GM12878 (cell line): ENCODE data around the gene BMAL2. TPM values are rescaled to one million over a fixed set of nuclear protein-coding genes. Genes with fewer than 3 reads are reported as not detected.
A peak's percentile ranks its signal among the peaks of the same experiment; 100 is the strongest.

Source experiments
- ATAC-seq: fragments of 200-7000 bp; cut with Tn5 transposase; 3 replicates; pipeline ENCODE4 v1.9.1; 2020; ENCODE audit warnings: mild to moderate bottlenecking, moderate library complexity
- BruUV-seq: library from RNA; stranded (reverse); fragments of 400-500 nt; replicated peaks from 2 replicates; lab custom pipeline; 2021; lab: Mats Ljungman, UMichigan
- CTCF ChIA-PET: fragments of 300-600 bp; sonication (Branson Sonifier 250); formaldehyde crosslinking; extraction: SDS; loops from one replicate; lab custom pipeline; 2021; ENCODE audit warnings: inconsistent platforms; lab: Yijun Ruan, JAX
- POLR2A ChIA-PET: fragments of 350-600 bp; formaldehyde crosslinking; extraction: SDS; loops from one replicate; lab custom pipeline; 2021; ENCODE audit warnings: inconsistent platforms; lab: Charles Lee
- RAD21 ChIA-PET: fragments of 300-600 bp; sonication (Branson Sonifier 250); formaldehyde crosslinking; loops from one replicate; lab custom pipeline; 2023; ENCODE audit warnings: antibody characterized with exemption; ENCODE audit not compliant: unreplicated experiment; lab: Charles Lee
- SMC1A ChIA-PET: fragments of 300-600 bp; sonication (Branson Sonifier 250); formaldehyde crosslinking; loops from one replicate; lab custom pipeline; 2023; ENCODE audit not compliant: unreplicated experiment, uncharacterized antibody; lab: Charles Lee
- DNase-seq: peaks from one replicate; pipeline ENCODE4 v3.0.0-alpha.2; 2011; ENCODE audit warnings: low read depth, low spot score
- FAIRE-seq: peaks from 3 replicates; lab custom pipeline; 2011; peaks lifted over from hg19 to GRCh38; lab: Jason Lieb, UNC
- H2AFZ ChIP-seq: 2 replicates; pipeline ENCODE4 v1.6.0; 2011; ENCODE audit warnings: low read depth, low read length, control low read depth; ENCODE audit not compliant: control insufficient read depth
- H3K27ac ChIP-seq: 2 replicates; pipeline ENCODE4 v1.5.1; 2011; ENCODE audit warnings: control low read depth; ENCODE audit not compliant: control insufficient read depth, insufficient read depth
- H3K27me3 ChIP-seq, 2 experiments: replicated peaks in 1 of 2; 2 replicates each; pipeline versions ENCODE4 v1.6.0 to v1.6.1; 2011; ENCODE audit warnings: low read length in 1 of 2; ENCODE audit not compliant: control insufficient read depth in 2 of 2, insufficient read depth in 2 of 2
- H3K36me3 ChIP-seq, 2 experiments: 2 replicates each; pipeline ENCODE4 v1.5.1; 2011; ENCODE audit warnings: low read length in 1 of 2; ENCODE audit not compliant: control insufficient read depth in 2 of 2, insufficient read depth in 2 of 2
- H3K4me1 ChIP-seq: 2 replicates; pipeline ENCODE4 v1.6.1; 2011; ENCODE audit warnings: mild to moderate bottlenecking, low read length, moderate library complexity, mixed read lengths; ENCODE audit not compliant: control insufficient read depth, insufficient read depth
- H3K4me2 ChIP-seq: 2 replicates; pipeline ENCODE4 v1.6.0; 2011; ENCODE audit warnings: control low read depth; ENCODE audit not compliant: control insufficient read depth, insufficient read depth
- H3K4me3 ChIP-seq: fragments of 200-600 bp; sonication (generic); 2 replicates; pipeline ENCODE4 v1.5.1; 2016
- H3K79me2 ChIP-seq: 2 replicates; pipeline ENCODE4 v1.6.0; 2011; ENCODE audit warnings: low read length; ENCODE audit not compliant: control insufficient read depth, insufficient read depth
- H3K9ac ChIP-seq: 2 replicates; pipeline ENCODE4 v1.8.0; 2011; ENCODE audit warnings: low read length, control low read depth, mixed read lengths; ENCODE audit not compliant: control insufficient read depth, insufficient read depth
- H3K9me3 ChIP-seq: replicated peaks from 3 replicates; pipeline ENCODE4 v1.5.1; 2011; ENCODE audit warnings: mild to moderate bottlenecking, low read length; ENCODE audit not compliant: control insufficient read depth, insufficient read depth
- H4K20me1 ChIP-seq: 2 replicates; pipeline ENCODE4 v1.6.0; 2011; ENCODE audit not compliant: control insufficient read depth, insufficient read depth
- BCL11A ChIP-seq: IDR thresholded peaks from 2 replicates; pipeline ENCODE4 v1.6.1; 2011; ENCODE audit warnings: low read depth, low read length
- CBX3 ChIP-seq: fragments of 200-600 bp; sonication (generic); IDR thresholded peaks from 2 replicates; pipeline ENCODE4 v1.6.1; 2016; ENCODE audit warnings: low read depth, borderline replicate concordance
- CHD1 ChIP-seq: IDR thresholded peaks from 2 replicates; pipeline ENCODE4 v1.6.1; 2012; ENCODE audit warnings: low read depth, low read length, improper control_type of control experiment
- ESRRA ChIP-seq: IDR thresholded peaks from 2 replicates; pipeline ENCODE4 v1.6.1; 2012; ENCODE audit warnings: mild to moderate bottlenecking, low read length, improper control_type of control experiment
- HCFC1 ChIP-seq: fragments of 150-350 bp; IDR thresholded peaks from 2 replicates; pipeline ENCODE4 v1.6.1; 2014; ENCODE audit warnings: low read length
- HDAC6 ChIP-seq: fragments of 200-600 bp; sonication (generic); IDR thresholded peaks from one replicate; pipeline ENCODE4 v1.8.0; 2017; ENCODE audit warnings: antibody characterized with exemption; ENCODE audit not compliant: unreplicated experiment
- IKZF2 ChIP-seq, 2 experiments: fragments of 450-650 bp; IDR thresholded peaks; 2 replicates each; pipeline ENCODE4 v1.6.1; 2017; ENCODE audit warnings: mild to moderate bottlenecking in 2 of 2, moderate library complexity in 2 of 2
- MTA3 ChIP-seq: IDR thresholded peaks from 2 replicates; pipeline ENCODE4 v1.6.1; 2012; ENCODE audit warnings: low read length, inconsistent platforms, borderline replicate concordance
- MYB ChIP-seq: fragments of 150-350 bp; IDR thresholded peaks from 2 replicates; pipeline ENCODE4 v1.6.1; 2014; ENCODE audit warnings: mild to moderate bottlenecking, low read depth, low read length, borderline replicate concordance
- NFIC ChIP-seq: IDR thresholded peaks from 2 replicates; pipeline ENCODE4 v1.6.1; 2012; ENCODE audit warnings: low read depth, mild to moderate bottlenecking, inconsistent platforms, low read length, moderate library complexity
- NFYB ChIP-seq: IDR thresholded peaks from 2 replicates; pipeline ENCODE4 v1.6.1; 2011; ENCODE audit warnings: low read depth, mild to moderate bottlenecking, low read length, improper control_type of control experiment, moderate library complexity; ENCODE audit not compliant: insufficient read depth
- RELA ChIP-seq: fragments of 450-650 bp; IDR thresholded peaks from 2 replicates; pipeline ENCODE4 v1.8.0; 2014; ENCODE audit warnings: borderline replicate concordance; ENCODE audit not compliant: partially characterized antibody
- SPI1 ChIP-seq: IDR thresholded peaks from 2 replicates; pipeline ENCODE4 v1.6.1; 2011; ENCODE audit warnings: low read depth, mild to moderate bottlenecking, low read length, moderate library complexity, borderline replicate concordance; ENCODE audit not compliant: insufficient read depth
- STAT3 ChIP-seq: IDR thresholded peaks from 2 replicates; pipeline ENCODE4 v1.6.1; 2011; ENCODE audit warnings: low read depth, low read length, improper control_type of control experiment
- SUZ12 ChIP-seq: fragments of 200-600 bp; sonication (generic); IDR thresholded peaks from one replicate; pipeline ENCODE4 v1.6.1; 2018; ENCODE audit warnings: antibody characterized with exemption, mild to moderate bottlenecking; ENCODE audit not compliant: unreplicated experiment
- WRNIP1 ChIP-seq: IDR thresholded peaks from 2 replicates; pipeline ENCODE4 v1.6.1; 2011; ENCODE audit warnings: low read depth, low read length, improper control_type of control experiment, borderline replicate concordance
- WGBS: methylation state at CpG from one replicate; pipeline ENCODE4 v1.1.6; 2016; ENCODE audit warnings: low lambda C conversion rate; ENCODE audit not compliant: insufficient replicate concordance, insufficient coverage; ENCODE audit errors: missing lambda C conversion rate; 5-methylcytosine and 5-hydroxymethylcytosine counted together
- in situ Hi-C: fragments of 300-500 bp; cut with MboI; formaldehyde crosslinking; loops from 9 replicates; pipeline ENCODE4 v1.14.3; 2018; ENCODE audit warnings: mixed read lengths
- intact Hi-C: fragments of 100-400 bp; cut with micrococcal nuclease; formaldehyde crosslinking; loops from one replicate; pipeline ENCODE4 v1.14.2; 2022; ENCODE audit not compliant: unreplicated experiment
- polyA plus RNA-seq, 11 experiments: library from polyadenylated mRNA; depleted of rRNA in 4 of 11; unstranded in 6 of 11; stranded (reverse) in 5 of 11; fragments of >200 nt; fragmentation: Nextera tagmentation in 4 of 11; fragmentation: Illumina TruSeq in 1 of 11; extraction: Ambion mirVana in 4 of 11; extraction: Trizol in 1 of 11; gene quantifications; 1 replicate in 1 of 11; 2 replicates in 10 of 11; pipeline versions ENCODE4 v1.2.1 to v1.2.3, GENCODE V29; 2011 to 2016; ENCODE audit warnings: inconsistent platforms in 2 of 11, missing spikeins in 2 of 11, low read depth in 1 of 11
- total RNA-seq, 4 experiments: library from RNA; depleted of rRNA in 3 of 4; stranded (reverse); fragments of >200 nt in 3 of 4; fragmentation: Illumina TruSeq in 1 of 4; extraction: Trizol in 1 of 4; gene quantifications; 2 replicates each; pipeline versions ENCODE4 v1.2.1 to v1.2.3, GENCODE V29; 2013 to 2021
- TF ChIP-seq, protein P1 (sequence below): fragments of 450-650 bp; IDR thresholded peaks from 2 replicates; pipeline ENCODE4 v1.6.1; 2017; ENCODE audit warnings: mild to moderate bottlenecking
- TF ChIP-seq, protein P2 (sequence below): IDR thresholded peaks from 2 replicates; pipeline ENCODE4 v1.6.1; 2012; ENCODE audit warnings: low read depth, low read length, improper control_type of control experiment
- TF ChIP-seq, protein P3 (sequence below): fragments of 450-650 bp; IDR thresholded peaks from 2 replicates; pipeline ENCODE4 v1.6.1; 2016; ENCODE audit warnings: mild to moderate bottlenecking

BMAL2 gene
- total and polyA plus RNA-seq, 10 of the 15 experiments (the other 5 are each of a cell fraction or from before 2014, with no cell fraction given) = 7.9 to 53.6 (median 35.5) TPM

DNA sequence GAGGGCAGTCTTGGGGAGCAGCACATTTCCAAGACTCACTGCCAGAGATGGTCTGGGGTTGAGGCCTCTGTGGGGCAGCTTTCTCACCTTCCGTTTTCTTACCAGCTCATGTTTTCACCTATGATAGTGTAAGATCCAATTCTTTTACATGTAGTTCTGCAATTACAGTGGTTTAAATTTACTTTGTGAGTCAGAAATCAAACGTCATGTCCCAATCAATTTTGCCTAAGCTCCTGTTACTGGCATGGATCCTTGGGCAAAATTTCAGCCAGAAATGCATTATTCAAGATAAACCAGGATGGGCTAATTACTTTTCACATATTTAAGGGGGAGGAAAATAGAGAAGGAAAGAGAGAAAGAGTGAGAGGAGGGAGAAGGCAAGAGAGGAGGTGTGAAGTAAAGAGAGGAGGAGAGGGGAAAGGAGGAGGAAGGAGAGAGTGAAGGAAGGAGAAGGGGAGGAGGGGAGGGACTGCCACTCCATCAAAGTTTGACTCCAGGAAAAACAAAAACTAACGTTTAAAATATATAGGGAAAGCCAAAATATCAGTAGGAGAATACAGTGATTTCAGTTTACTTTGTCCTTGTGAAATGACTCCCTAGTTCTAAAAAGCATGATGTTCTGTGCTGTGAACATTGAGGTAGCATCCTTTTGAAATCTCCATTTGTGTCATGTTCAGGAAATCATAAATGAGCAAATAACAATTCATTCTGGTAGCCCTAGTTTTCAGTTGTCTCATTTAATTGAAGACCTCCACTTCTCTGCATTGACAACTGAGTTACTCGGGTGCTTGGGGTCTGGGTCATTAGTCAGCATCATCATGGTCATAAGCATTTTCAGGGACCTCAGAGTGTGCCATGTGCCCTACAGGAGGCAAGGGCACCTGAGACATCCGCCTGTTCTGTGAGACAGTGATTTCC lies 3.0 kb downstream of the BMAL2 start:
- ATAC-seq (0 out of 3 replicates have a peak, but pooled peaks have one; percentile 0), FAIRE-seq (no peak), DNase-seq (no peak)
- ChIA-PET SMC1A (interaction anchor here (0.6 to 20.9 kb wide), 13 partner anchors 11 to 401 kb away, joined by 3 to 207 read pairs (median 3); partner anchors contain the start of gene MED21), CTCF (interaction anchor here (0.7 to 2.9 kb wide), 6 partner anchors 9 to 320 kb away, joined by 3 to 10 read pairs (median 4); no protein-coding TSS in a partner anchor), RAD21 (interaction anchor here (0.8 to 5.5 kb wide), 9 partner anchors 30 to 173 kb away, joined by 3 to 36 read pairs (median 4); partner anchors contain the start of gene STK38L), POLR2A (interaction anchor here (0.6 to 1.5 kb wide), 3 partner anchors 11 to 120 kb away, joined by 3 to 6 read pairs (median 3); no protein-coding TSS in a partner anchor)
- intact Hi-C loops (loop anchor here (2.0 kb wide), 1 partner anchor 49 kb away; no protein-coding TSS in a partner anchor), in situ Hi-C loops (no loop called here)
- BruUV-seq = no TSS peak
- Histone ChIP-seq H3K27ac (peak overlapping the region; percentile 89), H4K20me1 (no peaks in the 10 kb centered on the region), H2AFZ (peak overlapping the region; percentile 3; the same call in 1 of the 2 replicates), H3K36me3 (no peaks in the 10 kb centered on the region), H3K9me3 (no peaks in the 10 kb centered on the region), H3K4me1 (peaks cover 36% of the 10 kb centered on the region), H3K9ac (peak overlapping the region; percentile 91), H3K4me3 (peak overlapping the region; percentile 47), H3K4me2 (peak overlapping the region; percentile 90), H3K27me3 (no peaks in the 10 kb centered on the region), H3K79me2 (peaks cover 88% of the 10 kb centered on the region)
- 20% methylated on average over 5 of the region's 5 CpGs for WGBS
- TF ChIP-seq WRNIP1 (no peak), BCL11A (no peak), HDAC6 (peak; percentile 34), CHD1 (no peak), MTA3 (no peak), ESRRA (no peak), RELA (no peak), NFIC (0 out of 2 replicates have a peak, but pooled peaks have one; percentile 19), SUZ12 (no peak), SPI1 (no peak), NFYB (no peak), HCFC1 (no peak), IKZF2 (IDR thresholded peaks at IDR 0.05) (peak; percentile 6 to 38; a peak in 1 of 4 replicates), MYB (no peak), CBX3 (no peak), STAT3 (no peak)
- TF ChIP-seq, protein P1, sequence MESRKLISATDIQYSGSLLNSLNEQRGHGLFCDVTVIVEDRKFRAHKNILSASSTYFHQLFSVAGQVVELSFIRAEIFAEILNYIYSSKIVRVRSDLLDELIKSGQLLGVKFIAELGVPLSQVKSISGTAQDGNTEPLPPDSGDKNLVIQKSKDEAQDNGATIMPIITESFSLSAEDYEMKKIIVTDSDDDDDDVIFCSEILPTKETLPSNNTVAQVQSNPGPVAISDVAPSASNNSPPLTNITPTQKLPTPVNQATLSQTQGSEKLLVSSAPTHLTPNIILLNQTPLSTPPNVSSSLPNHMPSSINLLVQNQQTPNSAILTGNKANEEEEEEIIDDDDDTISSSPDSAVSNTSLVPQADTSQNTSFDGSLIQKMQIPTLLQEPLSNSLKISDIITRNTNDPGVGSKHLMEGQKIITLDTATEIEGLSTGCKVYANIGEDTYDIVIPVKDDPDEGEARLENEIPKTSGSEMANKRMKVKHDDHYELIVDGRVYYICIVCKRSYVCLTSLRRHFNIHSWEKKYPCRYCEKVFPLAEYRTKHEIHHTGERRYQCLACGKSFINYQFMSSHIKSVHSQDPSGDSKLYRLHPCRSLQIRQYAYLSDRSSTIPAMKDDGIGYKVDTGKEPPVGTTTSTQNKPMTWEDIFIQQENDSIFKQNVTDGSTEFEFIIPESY = no peak
- TF ChIP-seq, protein P2, sequence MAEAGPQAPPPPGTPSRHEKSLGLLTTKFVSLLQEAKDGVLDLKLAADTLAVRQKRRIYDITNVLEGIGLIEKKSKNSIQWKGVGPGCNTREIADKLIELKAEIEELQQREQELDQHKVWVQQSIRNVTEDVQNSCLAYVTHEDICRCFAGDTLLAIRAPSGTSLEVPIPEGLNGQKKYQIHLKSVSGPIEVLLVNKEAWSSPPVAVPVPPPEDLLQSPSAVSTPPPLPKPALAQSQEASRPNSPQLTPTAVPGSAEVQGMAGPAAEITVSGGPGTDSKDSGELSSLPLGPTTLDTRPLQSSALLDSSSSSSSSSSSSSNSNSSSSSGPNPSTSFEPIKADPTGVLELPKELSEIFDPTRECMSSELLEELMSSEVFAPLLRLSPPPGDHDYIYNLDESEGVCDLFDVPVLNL = no peak
- TF ChIP-seq, protein P3, sequence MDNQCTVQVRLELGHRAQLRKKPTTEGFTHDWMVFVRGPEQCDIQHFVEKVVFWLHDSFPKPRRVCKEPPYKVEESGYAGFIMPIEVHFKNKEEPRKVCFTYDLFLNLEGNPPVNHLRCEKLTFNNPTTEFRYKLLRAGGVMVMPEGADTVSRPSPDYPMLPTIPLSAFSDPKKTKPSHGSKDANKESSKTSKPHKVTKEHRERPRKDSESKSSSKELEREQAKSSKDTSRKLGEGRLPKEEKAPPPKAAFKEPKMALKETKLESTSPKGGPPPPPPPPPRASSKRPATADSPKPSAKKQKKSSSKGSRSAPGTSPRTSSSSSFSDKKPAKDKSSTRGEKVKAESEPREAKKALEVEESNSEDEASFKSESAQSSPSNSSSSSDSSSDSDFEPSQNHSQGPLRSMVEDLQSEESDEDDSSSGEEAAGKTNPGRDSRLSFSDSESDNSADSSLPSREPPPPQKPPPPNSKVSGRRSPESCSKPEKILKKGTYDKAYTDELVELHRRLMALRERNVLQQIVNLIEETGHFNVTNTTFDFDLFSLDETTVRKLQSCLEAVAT = no peak
